ENCODE data around the gene NBAS. TPM values are rescaled to one million over a fixed set of nuclear protein-coding genes. Genes with fewer than 3 reads are reported as not detected.

The NBAS gene
- total RNA-seq, 1 donor from 2014 or later, result 61.6 TPM

- TF ChIP-seq CTCF (conservative IDR thresholded peaks at IDR 0.05), result no peak
- no peak overlapping the region for H3K4me3 Mint-ChIP-seq
- DNase-seq (ENCODE audit: low read depth, low spot score), result no peak
- peaks cover 19% of the 10 kb centered on the region for H3K36me3 Mint-ChIP-seq (ENCODE audit: low read depth)
- H3K27ac Mint-ChIP-seq (ENCODE audit: unreplicated experiment), result no peak overlapping the region
- peaks cover 4% of the 10 kb centered on the region for H3K4me1 Mint-ChIP-seq
- H3K27me3 Mint-ChIP-seq (ENCODE audit: low read depth), result no peaks in the 10 kb centered on the region
- H3K9me3 Mint-ChIP-seq, result no peaks in the 10 kb centered on the region
These were observed 169.4 kb downstream of the NBAS start for GRCh38 chr2:15391751-15392150.

GRCh38 chr2:15389895-15390294, 171.2 kb downstream of the NBAS start:
- Mint-ChIP-seq H3K27ac (ENCODE audit: unreplicated experiment) (peak overlapping the region; percentile 35), H3K27me3 (ENCODE audit: low read depth) (no peaks in the 10 kb centered on the region), H3K9me3 (no peaks in the 10 kb centered on the region), H3K36me3 (ENCODE audit: low read depth) (peaks cover 18% of the 10 kb centered on the region), H3K4me1 (peaks cover 4% of the 10 kb centered on the region), H3K4me3 (no peak overlapping the region)
- no peak for DNase-seq (ENCODE audit: low read depth, low spot score)
- no peak for TF ChIP-seq CTCF (conservative IDR thresholded peaks at IDR 0.05)

GRCh38 chr2:15389326-15389700, 171.8 kb downstream of the NBAS start:
- Mint-ChIP-seq H3K9me3 (no peaks in the 10 kb centered on the region), H3K27me3 (ENCODE audit: low read depth) (no peaks in the 10 kb centered on the region), H3K4me3 (no peak overlapping the region), H3K36me3 (ENCODE audit: low read depth) (peaks cover 18% of the 10 kb centered on the region), H3K27ac (ENCODE audit: unreplicated experiment) (no peak overlapping the region), H3K4me1 (peaks cover 4% of the 10 kb centered on the region)
- no peak for TF ChIP-seq CTCF (conservative IDR thresholded peaks at IDR 0.05)
- DNase-seq (ENCODE audit: low read depth, low spot score), result no peak

- Mint-ChIP-seq H3K27ac (ENCODE audit: unreplicated experiment) (no peak overlapping the region), H3K4me3 (no peak overlapping the region), H3K9me3 (no peaks in the 10 kb centered on the region), H3K4me1 (peaks cover 4% of the 10 kb centered on the region), H3K36me3 (ENCODE audit: low read depth) (peaks cover 17% of the 10 kb centered on the region), H3K27me3 (ENCODE audit: low read depth) (no peaks in the 10 kb centered on the region)
- no peak for TF ChIP-seq CTCF (conservative IDR thresholded peaks at IDR 0.05)
- DNase-seq (ENCODE audit: low read depth, low spot score), result no peak
These were observed 172.5 kb downstream of the NBAS start for GRCh38 chr2:15388406-15389325.

- Mint-ChIP-seq H3K36me3 (ENCODE audit: low read depth) (peaks cover 13% of the 10 kb centered on the region), H3K4me1 (peaks cover 4% of the 10 kb centered on the region), H3K4me3 (no peak overlapping the region), H3K27me3 (ENCODE audit: low read depth) (no peaks in the 10 kb centered on the region), H3K9me3 (no peaks in the 10 kb centered on the region), H3K27ac (ENCODE audit: unreplicated experiment) (no peak overlapping the region)
- no peak for TF ChIP-seq CTCF (conservative IDR thresholded peaks at IDR 0.05)
- DNase-seq (ENCODE audit: low read depth, low spot score), result no peak
These were observed 175.9 kb downstream of the NBAS start for GRCh38 chr2:15385184-15385583.
